T-helper 17 cell (primary cell): ENCODE measurements around the gene NCK1. TPM values are rescaled to one million over a fixed set of nuclear protein-coding genes. Genes with fewer than 3 reads are reported as not detected.
A peak's percentile ranks its signal among the peaks of the same experiment; 100 is the strongest.
"Not testable (repeated sequence)": the region's sequence is repeated elsewhere in the genome, so short reads cannot be mapped to it uniquely, and the experiment has no call there.

Experiments
- ATAC-seq: fragments of 150-1000 bp; cut with Tn5 transposase; 2 replicates; pipeline ENCODE4 v1.10.0; 2021; ENCODE audit warnings: mild to moderate bottlenecking, moderate library complexity
- DNase-seq, 3 donors: peaks; one replicate each; pipeline versions ENCODE4 v3.0.0 to v3.0.0-alpha.2; 2020 to 2021
- H3K9me3 ChIP-seq: one replicate; pipeline ENCODE4 v1.7.0; 2013; ENCODE audit warnings: low read length, mild to moderate bottlenecking; ENCODE audit not compliant: control insufficient read depth, poor library complexity, severe bottlenecking
- H3K27ac Mint-ChIP-seq: one replicate; pipeline ENCODE4 v1.8.0; 2022; ENCODE audit warnings: mild to moderate bottlenecking, moderate library complexity, mixed read lengths
- H3K27me3 Mint-ChIP-seq: one replicate; pipeline ENCODE4 v1.8.0; 2022; ENCODE audit warnings: mixed read lengths
- H3K36me3 Mint-ChIP-seq: one replicate; pipeline ENCODE4 v1.8.0; 2022; ENCODE audit warnings: low read depth, mixed read lengths
- H3K4me1 Mint-ChIP-seq: one replicate; pipeline ENCODE4 v1.8.0; 2022; ENCODE audit warnings: mild to moderate bottlenecking, mixed read lengths
- H3K4me3 Mint-ChIP-seq: one replicate; pipeline ENCODE4 v1.8.0; 2022; ENCODE audit warnings: mild to moderate bottlenecking, moderate library complexity, mixed read lengths
- total RNA-seq, 4 donors: library from RNA in 2 of 4; stranded (reverse) in 2 of 4; gene quantifications; one replicate each; pipeline ENCODE4 v1.2.3 and lab custom pipeline; 2022 to 2026

NCK1 gene
- total RNA-seq, 2 donors from 2014 or later: 59.0 to 59.1 TPM

GRCh38 chr3:136973352-136973751 lies 111.3 kb downstream of the NCK1 start:
- no peak for ATAC-seq
- DNase-seq: no peak
- Mint-ChIP-seq H3K27me3 (no peaks in the 10 kb centered on the region), H3K36me3 (no peaks in the 10 kb centered on the region), H3K27ac (no peak overlapping the region), H3K4me3 (no peak overlapping the region), H3K4me1 (no peaks in the 10 kb centered on the region)
- no peaks in the 10 kb centered on the region for H3K9me3 ChIP-seq

GRCh38 chr3:136974670-136975069 lies 112.7 kb downstream of the NCK1 start:
- no peak overlapping the region for H3K4me3 Mint-ChIP-seq
- no peak for ATAC-seq
- no peak for DNase-seq
- no peaks in the 10 kb centered on the region for H3K9me3 ChIP-seq
- H3K27ac Mint-ChIP-seq: no peak overlapping the region
- H3K36me3 Mint-ChIP-seq: no peaks in the 10 kb centered on the region
- no peaks in the 10 kb centered on the region for H3K4me1 Mint-ChIP-seq
- no peaks in the 10 kb centered on the region for H3K27me3 Mint-ChIP-seq

- no peaks in the 10 kb centered on the region for H3K9me3 ChIP-seq
- H3K36me3 Mint-ChIP-seq: peaks cover 6% of the 10 kb centered on the region
- no peak overlapping the region for H3K27ac Mint-ChIP-seq
- H3K4me3 Mint-ChIP-seq: no peak overlapping the region
- ATAC-seq: no peak
- H3K27me3 Mint-ChIP-seq: no peaks in the 10 kb centered on the region
- H3K4me1 Mint-ChIP-seq: peaks cover 4% of the 10 kb centered on the region
- no peak for DNase-seq
Observed at GRCh38 chr3:136979204-136979603, 117.2 kb downstream of the NCK1 start.

GRCh38 chr3:136979684-136980083 lies 117.7 kb downstream of the NCK1 start:
- no peaks in the 10 kb centered on the region for H3K27me3 Mint-ChIP-seq
- no peak overlapping the region for H3K4me3 Mint-ChIP-seq
- H3K36me3 Mint-ChIP-seq: peaks cover 8% of the 10 kb centered on the region
- H3K9me3 ChIP-seq: no peaks in the 10 kb centered on the region
- DNase-seq (no peak), ATAC-seq (no peak)
- no peak overlapping the region for H3K27ac Mint-ChIP-seq
- peaks cover 9% of the 10 kb centered on the region for H3K4me1 Mint-ChIP-seq

- no peak for DNase-seq
- no peak overlapping the region for H3K4me3 Mint-ChIP-seq
- peaks cover 8% of the 10 kb centered on the region for H3K36me3 Mint-ChIP-seq
- ATAC-seq: no peak
- H3K9me3 ChIP-seq: no peaks in the 10 kb centered on the region
- peaks cover 11% of the 10 kb centered on the region for H3K4me1 Mint-ChIP-seq
- no peaks in the 10 kb centered on the region for H3K27me3 Mint-ChIP-seq
- H3K27ac Mint-ChIP-seq: no peak overlapping the region
Observed at GRCh38 chr3:136982033-136982432, 120.0 kb downstream of the NCK1 start.

GRCh38 chr3:136982520-136983138 lies 120.6 kb downstream of the NCK1 start:
- ATAC-seq: no peak
- Mint-ChIP-seq H3K4me1 (peaks cover 11% of the 10 kb centered on the region), H3K27me3 (no peaks in the 10 kb centered on the region), H3K4me3 (no peak overlapping the region), H3K27ac (no peak overlapping the region), H3K36me3 (peaks cover 8% of the 10 kb centered on the region)
- no peaks in the 10 kb centered on the region for H3K9me3 ChIP-seq
- no peak for DNase-seq

- peaks cover 11% of the 10 kb centered on the region for H3K4me1 Mint-ChIP-seq
- H3K4me3 Mint-ChIP-seq: no peak overlapping the region
- H3K27me3 Mint-ChIP-seq: no peaks in the 10 kb centered on the region
- DNase-seq (no peak), ATAC-seq (no peak)
- no peak overlapping the region for H3K27ac Mint-ChIP-seq
- H3K36me3 Mint-ChIP-seq: peaks cover 8% of the 10 kb centered on the region
- H3K9me3 ChIP-seq: no peaks in the 10 kb centered on the region
Observed at GRCh38 chr3:136984837-136985236, 122.8 kb downstream of the NCK1 start.

GRCh38 chr3:136987398-136987980 lies 125.5 kb downstream of the NCK1 start:
- DNase-seq, H3K27ac Mint-ChIP-seq, H3K4me3 Mint-ChIP-seq, ATAC-seq, H3K27me3 Mint-ChIP-seq, H3K9me3 ChIP-seq, H3K36me3 Mint-ChIP-seq: not testable (repeated sequence)
- peaks cover 18% of the 10 kb centered on the region for H3K4me1 Mint-ChIP-seq

GRCh38 chr3:136988651-136989050 lies 126.6 kb downstream of the NCK1 start:
- ATAC-seq: no peak
- no peaks in the 10 kb centered on the region for H3K9me3 ChIP-seq
- no peaks in the 10 kb centered on the region for H3K27me3 Mint-ChIP-seq
- H3K27ac Mint-ChIP-seq: no peak overlapping the region
- no peak for DNase-seq
- H3K4me3 Mint-ChIP-seq: no peak overlapping the region
- H3K4me1 Mint-ChIP-seq: peaks cover 16% of the 10 kb centered on the region
- peaks cover 3% of the 10 kb centered on the region for H3K36me3 Mint-ChIP-seq

- no peak overlapping the region for H3K27ac Mint-ChIP-seq
- H3K27me3 Mint-ChIP-seq: no peaks in the 10 kb centered on the region
- no peaks in the 10 kb centered on the region for H3K36me3 Mint-ChIP-seq
- H3K4me1 Mint-ChIP-seq: peaks cover 7% of the 10 kb centered on the region
- no peak for DNase-seq
- ATAC-seq: no peak
- H3K9me3 ChIP-seq: no peaks in the 10 kb centered on the region
- H3K4me3 Mint-ChIP-seq: no peak overlapping the region
Observed at GRCh38 chr3:136989781-136990524, 127.9 kb downstream of the NCK1 start.

- DNase-seq (no peak), ATAC-seq (no peak)
- Mint-ChIP-seq H3K27ac (no peak overlapping the region), H3K4me1 (peaks cover 9% of the 10 kb centered on the region), H3K36me3 (no peaks in the 10 kb centered on the region), H3K4me3 (no peak overlapping the region), H3K27me3 (no peaks in the 10 kb centered on the region)
- no peaks in the 10 kb centered on the region for H3K9me3 ChIP-seq
Observed at GRCh38 chr3:136990826-136991225, 128.8 kb downstream of the NCK1 start.

GRCh38 chr3:136992115-136992514 lies 130.1 kb downstream of the NCK1 start:
- ATAC-seq: no peak
- no peak overlapping the region for H3K27ac Mint-ChIP-seq
- DNase-seq: no peak

GRCh38 chr3:136994772-136995516 lies 132.9 kb downstream of the NCK1 start:
- peaks cover 9% of the 10 kb centered on the region for H3K4me1 Mint-ChIP-seq
- ATAC-seq (no peak), DNase-seq (no peak)
- peak overlapping the region; percentile 68 for H3K27ac Mint-ChIP-seq
- no peaks in the 10 kb centered on the region for H3K27me3 Mint-ChIP-seq
- no peaks in the 10 kb centered on the region for H3K9me3 ChIP-seq
- H3K36me3 Mint-ChIP-seq: no peaks in the 10 kb centered on the region
- no peak overlapping the region for H3K4me3 Mint-ChIP-seq

More at GRCh38 chr3:136992115-136992514, 130.1 kb downstream of the NCK1 start:
- H3K36me3 Mint-ChIP-seq: no peaks in the 10 kb centered on the region
- H3K4me1 Mint-ChIP-seq: peaks cover 9% of the 10 kb centered on the region
- H3K4me3 Mint-ChIP-seq: no peak overlapping the region
- H3K9me3 ChIP-seq: no peaks in the 10 kb centered on the region
- no peaks in the 10 kb centered on the region for H3K27me3 Mint-ChIP-seq
